ENCODE measurements around the gene PRICKLE2. TPM values are rescaled to one million over a fixed set of nuclear protein-coding genes. Genes with fewer than 3 reads are reported as not detected.

PRICKLE2 gene
- total RNA-seq, 1 experiment from 2014 or later: 5.6 TPM

GRCh38 chr3:64122476-64122875 lies 102.8 kb downstream of the PRICKLE2 start (continued):
- TF ChIP-seq, protein P1, sequence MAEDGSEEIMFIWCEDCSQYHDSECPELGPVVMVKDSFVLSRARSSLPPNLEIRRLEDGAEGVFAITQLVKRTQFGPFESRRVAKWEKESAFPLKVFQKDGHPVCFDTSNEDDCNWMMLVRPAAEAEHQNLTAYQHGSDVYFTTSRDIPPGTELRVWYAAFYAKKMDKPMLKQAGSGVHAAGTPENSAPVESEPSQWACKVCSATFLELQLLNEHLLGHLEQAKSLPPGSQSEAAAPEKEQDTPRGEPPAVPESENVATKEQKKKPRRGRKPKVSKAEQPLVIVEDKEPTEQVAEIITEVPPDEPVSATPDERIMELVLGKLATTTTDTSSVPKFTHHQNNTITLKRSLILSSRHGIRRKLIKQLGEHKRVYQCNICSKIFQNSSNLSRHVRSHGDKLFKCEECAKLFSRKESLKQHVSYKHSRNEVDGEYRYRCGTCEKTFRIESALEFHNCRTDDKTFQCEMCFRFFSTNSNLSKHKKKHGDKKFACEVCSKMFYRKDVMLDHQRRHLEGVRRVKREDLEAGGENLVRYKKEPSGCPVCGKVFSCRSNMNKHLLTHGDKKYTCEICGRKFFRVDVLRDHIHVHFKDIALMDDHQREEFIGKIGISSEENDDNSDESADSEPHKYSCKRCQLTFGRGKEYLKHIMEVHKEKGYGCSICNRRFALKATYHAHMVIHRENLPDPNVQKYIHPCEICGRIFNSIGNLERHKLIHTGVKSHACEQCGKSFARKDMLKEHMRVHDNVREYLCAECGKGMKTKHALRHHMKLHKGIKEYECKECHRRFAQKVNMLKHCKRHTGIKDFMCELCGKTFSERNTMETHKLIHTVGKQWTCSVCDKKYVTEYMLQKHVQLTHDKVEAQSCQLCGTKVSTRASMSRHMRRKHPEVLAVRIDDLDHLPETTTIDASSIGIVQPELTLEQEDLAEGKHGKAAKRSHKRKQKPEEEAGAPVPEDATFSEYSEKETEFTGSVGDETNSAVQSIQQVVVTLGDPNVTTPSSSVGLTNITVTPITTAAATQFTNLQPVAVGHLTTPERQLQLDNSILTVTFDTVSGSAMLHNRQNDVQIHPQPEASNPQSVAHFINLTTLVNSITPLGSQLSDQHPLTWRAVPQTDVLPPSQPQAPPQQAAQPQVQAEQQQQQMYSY (CRISPR knock-in tag; IDR thresholded peaks at IDR 0.05): no peak
- TF ChIP-seq TP53 (CRISPR knock-in tag; IDR thresholded peaks at IDR 0.05): no peak
- no peak for TF ChIP-seq E2F4 (CRISPR knock-in tag; IDR thresholded peaks at IDR 0.05; ENCODE audit: borderline replicate concordance, low read depth)
- TF ChIP-seq, protein P2, sequence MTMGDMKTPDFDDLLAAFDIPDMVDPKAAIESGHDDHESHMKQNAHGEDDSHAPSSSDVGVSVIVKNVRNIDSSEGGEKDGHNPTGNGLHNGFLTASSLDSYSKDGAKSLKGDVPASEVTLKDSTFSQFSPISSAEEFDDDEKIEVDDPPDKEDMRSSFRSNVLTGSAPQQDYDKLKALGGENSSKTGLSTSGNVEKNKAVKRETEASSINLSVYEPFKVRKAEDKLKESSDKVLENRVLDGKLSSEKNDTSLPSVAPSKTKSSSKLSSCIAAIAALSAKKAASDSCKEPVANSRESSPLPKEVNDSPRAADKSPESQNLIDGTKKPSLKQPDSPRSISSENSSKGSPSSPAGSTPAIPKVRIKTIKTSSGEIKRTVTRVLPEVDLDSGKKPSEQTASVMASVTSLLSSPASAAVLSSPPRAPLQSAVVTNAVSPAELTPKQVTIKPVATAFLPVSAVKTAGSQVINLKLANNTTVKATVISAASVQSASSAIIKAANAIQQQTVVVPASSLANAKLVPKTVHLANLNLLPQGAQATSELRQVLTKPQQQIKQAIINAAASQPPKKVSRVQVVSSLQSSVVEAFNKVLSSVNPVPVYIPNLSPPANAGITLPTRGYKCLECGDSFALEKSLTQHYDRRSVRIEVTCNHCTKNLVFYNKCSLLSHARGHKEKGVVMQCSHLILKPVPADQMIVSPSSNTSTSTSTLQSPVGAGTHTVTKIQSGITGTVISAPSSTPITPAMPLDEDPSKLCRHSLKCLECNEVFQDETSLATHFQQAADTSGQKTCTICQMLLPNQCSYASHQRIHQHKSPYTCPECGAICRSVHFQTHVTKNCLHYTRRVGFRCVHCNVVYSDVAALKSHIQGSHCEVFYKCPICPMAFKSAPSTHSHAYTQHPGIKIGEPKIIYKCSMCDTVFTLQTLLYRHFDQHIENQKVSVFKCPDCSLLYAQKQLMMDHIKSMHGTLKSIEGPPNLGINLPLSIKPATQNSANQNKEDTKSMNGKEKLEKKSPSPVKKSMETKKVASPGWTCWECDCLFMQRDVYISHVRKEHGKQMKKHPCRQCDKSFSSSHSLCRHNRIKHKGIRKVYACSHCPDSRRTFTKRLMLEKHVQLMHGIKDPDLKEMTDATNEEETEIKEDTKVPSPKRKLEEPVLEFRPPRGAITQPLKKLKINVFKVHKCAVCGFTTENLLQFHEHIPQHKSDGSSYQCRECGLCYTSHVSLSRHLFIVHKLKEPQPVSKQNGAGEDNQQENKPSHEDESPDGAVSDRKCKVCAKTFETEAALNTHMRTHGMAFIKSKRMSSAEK (CRISPR knock-in tag; IDR thresholded peaks at IDR 0.05; ENCODE audit: borderline replicate concordance): no peak
- TF ChIP-seq, protein P3, sequence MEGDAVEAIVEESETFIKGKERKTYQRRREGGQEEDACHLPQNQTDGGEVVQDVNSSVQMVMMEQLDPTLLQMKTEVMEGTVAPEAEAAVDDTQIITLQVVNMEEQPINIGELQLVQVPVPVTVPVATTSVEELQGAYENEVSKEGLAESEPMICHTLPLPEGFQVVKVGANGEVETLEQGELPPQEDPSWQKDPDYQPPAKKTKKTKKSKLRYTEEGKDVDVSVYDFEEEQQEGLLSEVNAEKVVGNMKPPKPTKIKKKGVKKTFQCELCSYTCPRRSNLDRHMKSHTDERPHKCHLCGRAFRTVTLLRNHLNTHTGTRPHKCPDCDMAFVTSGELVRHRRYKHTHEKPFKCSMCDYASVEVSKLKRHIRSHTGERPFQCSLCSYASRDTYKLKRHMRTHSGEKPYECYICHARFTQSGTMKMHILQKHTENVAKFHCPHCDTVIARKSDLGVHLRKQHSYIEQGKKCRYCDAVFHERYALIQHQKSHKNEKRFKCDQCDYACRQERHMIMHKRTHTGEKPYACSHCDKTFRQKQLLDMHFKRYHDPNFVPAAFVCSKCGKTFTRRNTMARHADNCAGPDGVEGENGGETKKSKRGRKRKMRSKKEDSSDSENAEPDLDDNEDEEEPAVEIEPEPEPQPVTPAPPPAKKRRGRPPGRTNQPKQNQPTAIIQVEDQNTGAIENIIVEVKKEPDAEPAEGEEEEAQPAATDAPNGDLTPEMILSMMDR (IDR thresholded peaks at IDR 0.05): no peak
- no peak for TF ChIP-seq GTF2I (CRISPR knock-in tag; conservative IDR thresholded peaks at IDR 0.05)
- no peak for TF ChIP-seq PRRX2 (CRISPR knock-in tag; IDR thresholded peaks at IDR 0.05)
- TF ChIP-seq IRF2 (CRISPR knock-in tag; IDR thresholded peaks at IDR 0.05; ENCODE audit: borderline replicate concordance, low read depth): no peak
- no peak for TF ChIP-seq RELA (CRISPR knock-in tag; IDR thresholded peaks at IDR 0.05; ENCODE audit: borderline replicate concordance)
- TF ChIP-seq, protein P4, sequence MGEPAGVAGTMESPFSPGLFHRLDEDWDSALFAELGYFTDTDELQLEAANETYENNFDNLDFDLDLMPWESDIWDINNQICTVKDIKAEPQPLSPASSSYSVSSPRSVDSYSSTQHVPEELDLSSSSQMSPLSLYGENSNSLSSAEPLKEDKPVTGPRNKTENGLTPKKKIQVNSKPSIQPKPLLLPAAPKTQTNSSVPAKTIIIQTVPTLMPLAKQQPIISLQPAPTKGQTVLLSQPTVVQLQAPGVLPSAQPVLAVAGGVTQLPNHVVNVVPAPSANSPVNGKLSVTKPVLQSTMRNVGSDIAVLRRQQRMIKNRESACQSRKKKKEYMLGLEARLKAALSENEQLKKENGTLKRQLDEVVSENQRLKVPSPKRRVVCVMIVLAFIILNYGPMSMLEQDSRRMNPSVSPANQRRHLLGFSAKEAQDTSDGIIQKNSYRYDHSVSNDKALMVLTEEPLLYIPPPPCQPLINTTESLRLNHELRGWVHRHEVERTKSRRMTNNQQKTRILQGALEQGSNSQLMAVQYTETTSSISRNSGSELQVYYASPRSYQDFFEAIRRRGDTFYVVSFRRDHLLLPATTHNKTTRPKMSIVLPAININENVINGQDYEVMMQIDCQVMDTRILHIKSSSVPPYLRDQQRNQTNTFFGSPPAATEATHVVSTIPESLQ (CRISPR knock-in tag; IDR thresholded peaks at IDR 0.05): no peak
- TF ChIP-seq TCF7 (CRISPR knock-in tag; IDR thresholded peaks at IDR 0.05; ENCODE audit: low read depth): no peak
- no peak for TF ChIP-seq ATF1 (CRISPR knock-in tag; IDR thresholded peaks at IDR 0.05)
- TF ChIP-seq, protein P5, sequence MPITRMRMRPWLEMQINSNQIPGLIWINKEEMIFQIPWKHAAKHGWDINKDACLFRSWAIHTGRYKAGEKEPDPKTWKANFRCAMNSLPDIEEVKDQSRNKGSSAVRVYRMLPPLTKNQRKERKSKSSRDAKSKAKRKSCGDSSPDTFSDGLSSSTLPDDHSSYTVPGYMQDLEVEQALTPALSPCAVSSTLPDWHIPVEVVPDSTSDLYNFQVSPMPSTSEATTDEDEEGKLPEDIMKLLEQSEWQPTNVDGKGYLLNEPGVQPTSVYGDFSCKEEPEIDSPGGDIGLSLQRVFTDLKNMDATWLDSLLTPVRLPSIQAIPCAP (CRISPR knock-in tag; IDR thresholded peaks at IDR 0.05): no peak
- no peak for TF ChIP-seq NR1H2 (CRISPR knock-in tag; IDR thresholded peaks at IDR 0.05)
